ENCODE measurements around the gene TOPAZ1. TPM values are rescaled to one million over a fixed set of nuclear protein-coding genes. Genes with fewer than 3 reads are reported as not detected.

Gene TOPAZ1
- total RNA-seq, result not detected

- no peak for ATAC-seq
Measured at GRCh38 chr3:44241706-44242105, at the start of gene TOPAZ1. Gene TOPAZ1 (plus strand): TSS chr3:44241886. CDS start chr3:44242054, 168 bp downstream.

GRCh38 chr3:44198284-44199269 is 43.1 kb upstream of the TOPAZ1 start:
- peak; percentile 78 for ATAC-seq

- ATAC-seq, result no peak
Measured at GRCh38 chr3:44206261-44206660, 35.4 kb upstream of the TOPAZ1 start.

- ATAC-seq, result no peak
Measured at GRCh38 chr3:44206862-44207652, 34.6 kb upstream of the TOPAZ1 start.

- ATAC-seq, result no peak
Measured at GRCh38 chr3:44208086-44208485, 33.6 kb upstream of the TOPAZ1 start.

- no peak for ATAC-seq
Measured at GRCh38 chr3:44208568-44208967, 33.1 kb upstream of the TOPAZ1 start.

- no peak for ATAC-seq
Measured at GRCh38 chr3:44210967-44211366, 30.7 kb upstream of the TOPAZ1 start.

GRCh38 chr3:44222337-44222736 is 19.3 kb upstream of the TOPAZ1 start:
- ATAC-seq, result no peak

- no peak for ATAC-seq
Measured at GRCh38 chr3:44223299-44223698, 18.4 kb upstream of the TOPAZ1 start.

- ATAC-seq, result no peak
Measured at GRCh38 chr3:44224131-44224530, 17.6 kb upstream of the TOPAZ1 start.

- no peak for ATAC-seq
Measured at GRCh38 chr3:44226573-44226972, 15.1 kb upstream of the TOPAZ1 start.

GRCh38 chr3:44227632-44228031 is 14.1 kb upstream of the TOPAZ1 start:
- no peak for ATAC-seq

GRCh38 chr3:44228900-44229299 is 12.8 kb upstream of the TOPAZ1 start:
- no peak for ATAC-seq

GRCh38 chr3:44232407-44232806 is 9.3 kb upstream of the TOPAZ1 start:
- ATAC-seq, result no peak

GRCh38 chr3:44234648-44235268 is 6.9 kb upstream of the TOPAZ1 start:
- ATAC-seq, result no peak

- ATAC-seq, result peak; percentile 99
Measured at GRCh38 chr3:44235604-44236484, 5.8 kb upstream of the TOPAZ1 start.

- no peak for ATAC-seq
Measured at GRCh38 chr3:44236485-44236908, 5.2 kb upstream of the TOPAZ1 start.

- no peak for ATAC-seq
Measured at GRCh38 chr3:44237161-44237560, 4.5 kb upstream of the TOPAZ1 start.

- ATAC-seq, result no peak
Measured at GRCh38 chr3:44237665-44238064, 4.0 kb upstream of the TOPAZ1 start.

- no peak for ATAC-seq
Measured at GRCh38 chr3:44238889-44239288, 2.8 kb upstream of the TOPAZ1 start.

- no peak for ATAC-seq
Measured at GRCh38 chr3:44240061-44240460, 1.6 kb upstream of the TOPAZ1 start.

GRCh38 chr3:44242721-44243120 is 1.0 kb downstream of the TOPAZ1 start:
- no peak for ATAC-seq
